ENCODE measurements around the gene KCNT1. TPM values are rescaled to one million over a fixed set of nuclear protein-coding genes. Genes with fewer than 3 reads are reported as not detected.

The KCNT1 gene
- total and polyA plus RNA-seq, 10 of the 15 experiments (the other 5 are each of a cell fraction or from before 2014, with no cell fraction given): not detected

DNA sequence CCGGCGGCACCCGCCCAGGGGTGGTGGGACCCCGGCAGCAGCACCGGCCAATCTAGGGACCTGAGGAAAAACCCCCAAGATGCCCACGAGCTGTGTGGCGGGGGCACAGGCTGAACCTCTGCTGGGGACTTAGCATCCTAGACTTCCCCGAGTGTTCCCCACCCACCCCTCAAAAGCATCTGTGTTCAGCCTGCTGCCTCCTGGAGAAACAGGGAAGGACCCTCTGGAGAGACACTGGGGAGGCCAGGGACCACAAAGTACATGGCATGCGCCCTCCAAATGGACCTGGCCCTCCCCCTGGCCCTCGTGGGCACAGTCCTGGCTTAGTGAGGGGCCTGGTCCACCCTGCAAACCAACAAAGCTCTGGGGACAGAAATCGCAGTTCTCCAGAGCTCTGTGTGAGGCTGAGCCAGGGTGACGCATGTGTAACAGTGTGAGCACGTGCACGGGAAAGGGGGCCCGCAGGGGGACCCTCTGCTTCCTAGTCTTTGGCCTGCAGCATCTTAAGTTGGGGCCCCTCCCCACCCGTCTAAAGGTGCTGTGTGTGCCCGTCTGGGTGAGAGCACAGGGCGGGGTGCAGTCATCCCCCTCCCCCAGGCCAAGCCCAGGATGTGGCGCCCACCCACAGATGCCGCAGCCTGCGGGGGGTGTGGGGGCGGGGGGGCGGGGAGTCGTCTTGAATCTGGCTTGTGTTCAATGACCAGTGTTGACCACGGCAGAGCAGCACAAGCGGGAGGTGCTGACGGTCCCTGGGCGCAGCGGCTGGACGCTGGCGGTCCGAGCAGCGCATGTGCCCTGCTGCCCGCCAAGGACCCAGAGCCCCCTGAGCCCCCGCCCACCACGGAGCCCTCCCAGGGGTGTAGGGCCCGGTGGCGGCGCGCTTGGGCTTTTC, 672 bp upstream of the KCNT1 start:
- intact Hi-C loops (cut with micrococcal nuclease; ENCODE audit: unreplicated experiment) (no loop called here), in situ Hi-C loops (cut with MboI) (no loop called here)
- H3K9ac ChIP-seq (ENCODE audit: control insufficient read depth, insufficient read depth, low read length): no peak overlapping the region
- H3K79me2 ChIP-seq (ENCODE audit: control insufficient read depth, insufficient read depth, low read length): no peaks in the 10 kb centered on the region
- H2AFZ ChIP-seq (ENCODE audit: control insufficient read depth, low read depth, low read length): no peak overlapping the region
- DNase-seq (ENCODE audit: low read depth, low spot score) (no peak), ATAC-seq (no peak), FAIRE-seq (no peak)
- 14% methylated on average over 31 of the region's 40 CpGs for WGBS (ENCODE audit: insufficient coverage, insufficient replicate concordance, low lambda C conversion rate, missing lambda C conversion rate)
- RAD21 ChIA-PET (ENCODE audit: unreplicated experiment): no interaction called here
- POLR2A ChIA-PET: no interaction called here
- no peaks in the 10 kb centered on the region for H3K9me3 ChIP-seq (replicated peaks; ENCODE audit: control insufficient read depth, insufficient read depth, low read length)
- no peak overlapping the region for H3K27ac ChIP-seq (ENCODE audit: control insufficient read depth, insufficient read depth)
- SMC1A ChIA-PET (ENCODE audit: uncharacterized antibody, unreplicated experiment): no interaction called here
- H3K4me1 ChIP-seq (ENCODE audit: control insufficient read depth, insufficient read depth, low read length): no peaks in the 10 kb centered on the region
- H3K27me3 ChIP-seq (replicated peaks in 1 of 2; ENCODE audit: control insufficient read depth in 2 of 2, insufficient read depth in 2 of 2, low read length in 1 of 2): no peaks in the 10 kb centered on the region
- TF ChIP-seq JUND (IDR thresholded peaks at IDR 0.05; ENCODE audit: low read depth, low read length) (no peak), PAX5 (IDR thresholded peaks at IDR 0.05; ENCODE audit: borderline replicate concordance, low read depth, low read length) (no peak), MTA3 (IDR thresholded peaks at IDR 0.05; ENCODE audit: borderline replicate concordance, low read length) (no peak)
- no peak overlapping the region for H3K4me2 ChIP-seq (ENCODE audit: control insufficient read depth, insufficient read depth)
- CTCF ChIA-PET: no interaction called here
- H4K20me1 ChIP-seq (ENCODE audit: control insufficient read depth, insufficient read depth): no peaks in the 10 kb centered on the region
- no TSS peak for BruUV-seq (replicated peaks)
- H3K4me3 ChIP-seq: no peak overlapping the region
- no peaks in the 10 kb centered on the region for H3K36me3 ChIP-seq (ENCODE audit: control insufficient read depth in 2 of 2, insufficient read depth in 2 of 2, low read length in 1 of 2)

DNA sequence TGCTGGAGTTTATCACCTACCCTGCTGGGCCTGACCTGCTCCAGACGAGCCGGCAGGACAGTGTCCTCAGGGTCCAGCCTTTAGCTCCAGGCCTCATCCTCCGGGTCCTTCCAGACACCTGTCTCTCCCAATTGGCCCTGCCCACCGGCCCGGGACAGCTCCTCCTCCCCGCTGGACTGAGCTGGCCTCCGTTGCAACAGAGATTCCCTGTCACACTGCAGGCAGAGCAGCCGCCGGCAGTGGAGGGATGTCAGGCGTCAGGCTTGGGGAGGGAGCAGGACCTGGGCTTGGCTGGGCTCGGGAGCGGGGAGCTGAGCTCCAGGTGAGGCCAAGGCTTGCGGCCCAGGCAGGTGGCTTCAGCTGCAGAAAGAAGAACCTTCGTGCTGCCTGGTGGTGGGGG, 1.7 kb downstream of the KCNT1 start:
- no peak for TF ChIP-seq SPI1 (IDR thresholded peaks at IDR 0.05; ENCODE audit: borderline replicate concordance, insufficient read depth, low read depth, low read length)
- TF ChIP-seq ESRRA (IDR thresholded peaks at IDR 0.05; ENCODE audit: low read length): no peak
- WGBS (ENCODE audit: insufficient coverage, insufficient replicate concordance, low lambda C conversion rate, missing lambda C conversion rate): 37% methylated on average over 14 of the region's 14 CpGs
- ChIA-PET RAD21 (ENCODE audit: unreplicated experiment) (no interaction called here), CTCF (interaction anchor here (1.0 kb wide), 1 partner anchor 10 kb away, joined by 4 read pairs; no protein-coding TSS in a partner anchor), POLR2A (no interaction called here), SMC1A (ENCODE audit: uncharacterized antibody, unreplicated experiment) (no interaction called here)
- H3K79me2 ChIP-seq (ENCODE audit: control insufficient read depth, insufficient read depth, low read length): no peaks in the 10 kb centered on the region
- no peaks in the 10 kb centered on the region for H4K20me1 ChIP-seq (ENCODE audit: control insufficient read depth, insufficient read depth)
- no peaks in the 10 kb centered on the region for H3K4me1 ChIP-seq (ENCODE audit: control insufficient read depth, insufficient read depth, low read length)
- no peak overlapping the region for H3K4me2 ChIP-seq (ENCODE audit: control insufficient read depth, insufficient read depth)
- H3K27me3 ChIP-seq (replicated peaks in 1 of 2; ENCODE audit: control insufficient read depth in 2 of 2, insufficient read depth in 2 of 2, low read length in 1 of 2): no peaks in the 10 kb centered on the region
- H2AFZ ChIP-seq (ENCODE audit: control insufficient read depth, low read depth, low read length): no peak overlapping the region
- no peaks in the 10 kb centered on the region for H3K9me3 ChIP-seq (replicated peaks; ENCODE audit: control insufficient read depth, insufficient read depth, low read length)
- H3K9ac ChIP-seq (ENCODE audit: control insufficient read depth, insufficient read depth, low read length): no peak overlapping the region
- DNase-seq (ENCODE audit: low read depth, low spot score): no peak
- in situ Hi-C loops (cut with MboI): no loop called here
- BruUV-seq (replicated peaks): no TSS peak
- H3K27ac ChIP-seq (ENCODE audit: control insufficient read depth, insufficient read depth): no peak overlapping the region
- H3K4me3 ChIP-seq: no peak overlapping the region
- no peaks in the 10 kb centered on the region for H3K36me3 ChIP-seq (ENCODE audit: control insufficient read depth in 2 of 2, insufficient read depth in 2 of 2, low read length in 1 of 2)
- FAIRE-seq: no peak
- intact Hi-C loops (cut with micrococcal nuclease; ENCODE audit: unreplicated experiment): no loop called here
- no peak for ATAC-seq

Data from GM12878 (cell line).